GM12872 (cell line): ENCODE data around the gene ADAMTS13.

Experiments
- TF ChIP-seq, protein P1 (sequence below): IDR thresholded peaks from 3 replicates; pipeline ENCODE4 v1.5.1; 2011; ENCODE audit warnings: low read depth, mild to moderate bottlenecking, low read length, moderate library complexity; ENCODE audit not compliant: insufficient read depth

The ADAMTS13 gene

DNA sequence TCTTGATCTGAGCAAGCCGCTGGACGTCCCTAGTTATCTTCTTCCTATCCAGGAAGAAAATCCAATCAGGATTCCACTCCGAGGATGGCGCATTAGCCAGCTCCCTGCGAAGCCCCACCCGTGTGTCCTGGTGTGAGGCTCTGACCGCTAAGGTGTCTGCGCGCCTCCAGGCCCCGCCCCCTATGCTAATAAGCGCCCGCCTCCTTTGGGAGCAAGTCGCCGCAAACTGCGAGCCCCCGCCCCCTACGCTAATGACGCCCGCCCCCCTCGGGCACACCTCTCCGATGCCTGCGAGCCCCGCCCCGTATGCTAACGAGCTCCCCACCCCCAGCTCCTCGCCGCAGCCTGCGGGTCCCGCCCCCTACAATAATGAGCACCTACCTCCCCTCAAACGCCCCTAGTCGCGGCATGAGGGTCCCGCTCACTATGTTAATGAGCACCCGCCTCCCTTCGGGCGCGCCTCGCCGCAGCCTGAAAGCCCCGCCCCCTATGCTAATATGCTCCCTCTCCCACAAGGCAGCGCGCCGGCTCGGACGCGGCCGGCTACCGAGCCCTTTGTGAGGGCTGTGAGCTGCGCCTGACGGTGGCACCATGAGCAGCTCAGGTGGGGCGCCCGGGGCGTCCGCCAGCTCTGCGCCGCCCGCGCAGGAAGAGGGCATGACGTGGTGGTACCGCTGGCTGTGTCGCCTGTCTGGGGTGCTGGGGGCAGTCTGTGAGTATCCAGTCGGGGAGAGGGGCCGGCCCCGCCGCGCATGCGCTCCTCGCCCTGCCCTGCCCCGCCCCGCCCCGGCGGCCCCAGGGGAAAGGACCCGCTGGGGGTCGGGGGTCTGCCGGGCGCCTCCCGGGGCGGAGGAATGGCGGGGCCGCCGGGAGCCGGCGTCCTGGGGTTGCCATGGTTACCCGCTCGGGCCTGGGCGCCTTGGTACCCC is 37.6 kb downstream of the ADAMTS13 start, which contains the start of gene CACFD1:
Gene CACFD1 (plus strand): TSS at position 503 of the 929 bp plus-strand sequence. CDS start 89 bp downstream, at position 592.
- TF ChIP-seq, protein P1, sequence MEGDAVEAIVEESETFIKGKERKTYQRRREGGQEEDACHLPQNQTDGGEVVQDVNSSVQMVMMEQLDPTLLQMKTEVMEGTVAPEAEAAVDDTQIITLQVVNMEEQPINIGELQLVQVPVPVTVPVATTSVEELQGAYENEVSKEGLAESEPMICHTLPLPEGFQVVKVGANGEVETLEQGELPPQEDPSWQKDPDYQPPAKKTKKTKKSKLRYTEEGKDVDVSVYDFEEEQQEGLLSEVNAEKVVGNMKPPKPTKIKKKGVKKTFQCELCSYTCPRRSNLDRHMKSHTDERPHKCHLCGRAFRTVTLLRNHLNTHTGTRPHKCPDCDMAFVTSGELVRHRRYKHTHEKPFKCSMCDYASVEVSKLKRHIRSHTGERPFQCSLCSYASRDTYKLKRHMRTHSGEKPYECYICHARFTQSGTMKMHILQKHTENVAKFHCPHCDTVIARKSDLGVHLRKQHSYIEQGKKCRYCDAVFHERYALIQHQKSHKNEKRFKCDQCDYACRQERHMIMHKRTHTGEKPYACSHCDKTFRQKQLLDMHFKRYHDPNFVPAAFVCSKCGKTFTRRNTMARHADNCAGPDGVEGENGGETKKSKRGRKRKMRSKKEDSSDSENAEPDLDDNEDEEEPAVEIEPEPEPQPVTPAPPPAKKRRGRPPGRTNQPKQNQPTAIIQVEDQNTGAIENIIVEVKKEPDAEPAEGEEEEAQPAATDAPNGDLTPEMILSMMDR = no peak

- TF ChIP-seq, protein P1 = no peak
These were observed 38.4 kb downstream of the ADAMTS13 start for GRCh38 chr9:133460405-133461175.

DNA sequence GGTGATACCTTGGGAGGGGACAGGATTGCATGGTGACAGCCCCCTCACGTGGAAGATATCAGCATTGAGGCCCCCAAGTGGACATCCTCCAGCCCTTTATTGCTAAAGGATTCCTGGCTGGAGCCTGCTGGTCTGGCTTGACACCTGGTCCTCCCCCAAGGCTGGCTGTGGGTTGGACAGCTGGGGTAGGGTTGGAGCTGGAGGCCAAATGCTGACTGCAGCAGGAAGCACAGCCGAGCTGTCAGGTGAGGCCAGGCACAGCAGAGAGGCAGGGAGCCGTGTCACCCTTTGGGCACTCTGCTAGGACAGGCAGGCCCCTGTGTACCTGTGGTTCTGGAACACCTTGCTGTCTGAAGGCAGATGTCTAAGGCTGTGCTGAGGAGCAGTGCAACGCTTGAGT is 39.8 kb downstream of the ADAMTS13 start:
- TF ChIP-seq, protein P1 = peak; percentile 3; the same call in 1 of the 3 replicates

- TF ChIP-seq, protein P1 = peak; percentile 48; the same call in 2 of the 3 replicates
These were observed 41.2 kb downstream of the ADAMTS13 start for GRCh38 chr9:133463234-133463863.

- TF ChIP-seq, protein P1 = no peak
These were observed 41.9 kb downstream of the ADAMTS13 start for GRCh38 chr9:133463864-133464615.

DNA sequence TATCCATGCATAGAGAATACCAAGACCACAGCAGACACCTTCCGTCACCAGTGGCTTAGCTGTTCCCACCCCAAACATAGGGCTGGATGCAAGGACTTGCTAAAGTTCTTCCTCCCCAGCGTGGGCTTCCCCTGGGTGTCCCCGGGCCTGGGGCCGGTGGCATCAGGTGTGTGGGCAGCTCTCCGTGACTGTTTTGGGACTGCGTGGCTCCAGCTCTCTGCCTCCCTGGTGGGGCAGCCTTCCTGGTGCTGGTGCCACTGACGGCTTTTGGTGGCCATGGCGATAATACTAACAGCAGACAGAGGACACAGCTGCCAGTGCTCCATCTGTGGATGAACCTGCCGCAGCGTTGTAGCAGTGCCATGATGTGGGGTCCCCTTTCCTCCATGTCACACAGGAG is 42.5 kb downstream of the ADAMTS13 start:
- TF ChIP-seq, protein P1 = no peak

- TF ChIP-seq, protein P1 = no peak
These were observed 43.8 kb downstream of the ADAMTS13 start for GRCh38 chr9:133465984-133466383.
